Lung (tissue), 12 donors: ENCODE measurements around the gene IRF7. TPM values are rescaled to one million over a fixed set of nuclear protein-coding genes. Genes with fewer than 3 reads are reported as not detected.

Source experiments
- ATAC-seq: fragments of 200-7000 bp; cut with Tn5 transposase; one replicate; pipeline ENCODE4 v1.9.1; 2020; ENCODE audit warnings: moderate number of reproducible peaks; ENCODE audit not compliant: insufficient read depth, low FRiP score
- DNase-seq, 3 donors: peaks; one replicate each; pipeline ENCODE4 v3.0.0-alpha.2; 2013 to 2017
- H3K27ac ChIP-seq, 2 donors: one replicate each; pipeline ENCODE4 v1.5.1; 2013; ENCODE audit warnings: mild to moderate bottlenecking in 2 of 2, moderate library complexity in 2 of 2, control low read depth in 1 of 2, inconsistent platforms in 1 of 2, low read depth in 1 of 2, low read length in 1 of 2
- H3K27me3 ChIP-seq, 3 donors: one replicate each; pipeline ENCODE4 v1.5.1; 2013; ENCODE audit warnings: low read length in 2 of 3; ENCODE audit not compliant: control insufficient read depth in 3 of 3, insufficient read depth in 3 of 3
- H3K36me3 ChIP-seq, 4 donors: one replicate each; pipeline ENCODE4 v1.5.1; 2013; ENCODE audit warnings: low read length in 4 of 4, mild to moderate bottlenecking in 1 of 4, moderate library complexity in 1 of 4; ENCODE audit not compliant: control insufficient read depth in 4 of 4, insufficient read depth in 4 of 4
- H3K4me1 ChIP-seq, 5 donors: one replicate each; pipeline ENCODE4 v1.5.1; 2013; ENCODE audit warnings: low read length in 5 of 5, mild to moderate bottlenecking in 2 of 5, moderate library complexity in 1 of 5; ENCODE audit not compliant: control insufficient read depth in 5 of 5, insufficient read depth in 5 of 5
- H3K4me3 ChIP-seq: one replicate; pipeline ENCODE4 v1.5.1; 2013; ENCODE audit warnings: mild to moderate bottlenecking, control low read depth, moderate library complexity
- H3K9ac ChIP-seq, 2 donors: one replicate each; pipeline ENCODE4 v1.5.1; 2013; ENCODE audit warnings: low read length in 2 of 2, control low read depth in 1 of 2; ENCODE audit not compliant: insufficient read depth in 1 of 2
- H3K9me3 ChIP-seq, 4 donors: one replicate each; pipeline ENCODE4 v1.5.1; 2013; ENCODE audit warnings: low read length in 3 of 4, mild to moderate bottlenecking in 1 of 4, moderate library complexity in 1 of 4; ENCODE audit not compliant: control insufficient read depth in 4 of 4, insufficient read depth in 3 of 4
- CTCF ChIP-seq: IDR thresholded peaks from 2 replicates; pipeline ENCODE4 v1.5.1; 2012; ENCODE audit warnings: mild to moderate bottlenecking; ENCODE audit errors: control extremely low read depth, extremely low read depth
- WGBS, 2 donors: extraction: QIAGEN DNeasy Blood & Tissue Kit; methylation state at CpG; one replicate each; pipeline ENCODE4 v1.1.7; 2013; 5-methylcytosine and 5-hydroxymethylcytosine counted together
- polyA plus RNA-seq, 2 donors: library from polyadenylated mRNA; stranded (reverse); fragments of 200-250 nt; gene quantifications; one replicate each; pipeline ENCODE4 v1.2.1, GENCODE V29; 2013
- total RNA-seq, 2 donors: library from RNA; depleted of rRNA in 1 of 2; stranded (reverse); fragments of >200 nt in 1 of 2; gene quantifications; one replicate each; pipeline ENCODE4 v1.2.1, GENCODE V29; 2014 to 2021
- donor health status: control.
- donor health status: control.
- donor health status: Bipolar disorder and iron deficiency.
- donor health status: healthy.
- donor health status: DM: yes; HTN: yes; CAD: no.

IRF7 gene
- total and polyA plus RNA-seq, 4 donors: 24.7 to 68.3 (median 52.8) TPM

- H3K27me3 ChIP-seq: no peaks in the 10 kb centered on the region
- no peak for DNase-seq
- no peak overlapping the region for H3K9ac ChIP-seq
- WGBS, 2 donors: 18 to 63% methylated on average over 6 of the region's 6 CpGs
- H3K4me1 ChIP-seq: no peaks in the 10 kb centered on the region
- no peak for TF ChIP-seq CTCF
- ATAC-seq: peak; percentile 80
- H3K36me3 ChIP-seq: peaks cover 16 to 59% (median 40%) of the 10 kb centered on the region in 4 donors
- no peaks in the 10 kb centered on the region for H3K9me3 ChIP-seq
- peak overlapping the region in 1 of 2 donors; percentile 5 for H3K27ac ChIP-seq
- H3K4me3 ChIP-seq: no peak overlapping the region
Observed at GRCh38 chr11:587978-588380, 27.8 kb downstream of the IRF7 start.

GRCh38 chr11:587546-587945 lies 28.2 kb downstream of the IRF7 start:
- H3K9ac ChIP-seq: no peak overlapping the region
- 86% methylated on average over 8 of the region's 8 CpGs for WGBS, 2 donors

GRCh38 chr11:586376-587316 lies 29.1 kb downstream of the IRF7 start:
- no peak overlapping the region for H3K4me3 ChIP-seq
- no peak overlapping the region for H3K9ac ChIP-seq
- H3K27me3 ChIP-seq: no peaks in the 10 kb centered on the region
- no peak overlapping the region for H3K27ac ChIP-seq
- no peaks in the 10 kb centered on the region for H3K9me3 ChIP-seq
- peaks cover 0 to 3% (median 0%) of the 10 kb centered on the region in 5 donors for H3K4me1 ChIP-seq
- ATAC-seq (no peak), DNase-seq (no peak)
- H3K36me3 ChIP-seq: peaks cover 8 to 53% (median 39%) of the 10 kb centered on the region in 4 donors
- no peak for TF ChIP-seq CTCF
- 86 to 88% methylated on average over 32 of the region's 32 CpGs for WGBS, 2 donors

More at GRCh38 chr11:587546-587945, 28.2 kb downstream of the IRF7 start:
- no peak overlapping the region for H3K4me3 ChIP-seq
- no peaks in the 10 kb centered on the region for H3K9me3 ChIP-seq
- DNase-seq (no peak), ATAC-seq (no peak)
- H3K27me3 ChIP-seq: no peaks in the 10 kb centered on the region
- H3K27ac ChIP-seq: peak overlapping the region in 1 of 2 donors; percentile 32
- no peak for TF ChIP-seq CTCF
- no peaks in the 10 kb centered on the region for H3K4me1 ChIP-seq
- peaks cover 14 to 55% (median 39%) of the 10 kb centered on the region in 4 donors for H3K36me3 ChIP-seq
